Endometrial microvascular endothelial cells (primary cell): ENCODE measurements around the gene OSCP1. TPM values are rescaled to one million over a fixed set of nuclear protein-coding genes. Genes with fewer than 3 reads are reported as not detected.

ENCODE experiments used
- in situ Hi-C: cut with HindIII; loops from 2 replicates; pipeline ENCODE4 v1.10.0; 2017; ENCODE audit warnings: low sequenced_read_pairs, low pct_unique_long_range_greater_than_20kb; ENCODE audit errors: inconsistent ontology term
- total RNA-seq: library from RNA; depleted of rRNA; stranded (reverse); fragments of >200 nt; gene quantifications from one replicate; pipeline ENCODE4 v1.2.3, GENCODE V29; 2015; ENCODE audit errors: inconsistent ontology term

Gene OSCP1
- total RNA-seq, 1 donor from 2014 or later: 7.9 TPM

- in situ Hi-C loops: no loop called here
Measured at GRCh38 chr1:36475910-36476604, 25.8 kb upstream of the OSCP1 start.

DNA sequence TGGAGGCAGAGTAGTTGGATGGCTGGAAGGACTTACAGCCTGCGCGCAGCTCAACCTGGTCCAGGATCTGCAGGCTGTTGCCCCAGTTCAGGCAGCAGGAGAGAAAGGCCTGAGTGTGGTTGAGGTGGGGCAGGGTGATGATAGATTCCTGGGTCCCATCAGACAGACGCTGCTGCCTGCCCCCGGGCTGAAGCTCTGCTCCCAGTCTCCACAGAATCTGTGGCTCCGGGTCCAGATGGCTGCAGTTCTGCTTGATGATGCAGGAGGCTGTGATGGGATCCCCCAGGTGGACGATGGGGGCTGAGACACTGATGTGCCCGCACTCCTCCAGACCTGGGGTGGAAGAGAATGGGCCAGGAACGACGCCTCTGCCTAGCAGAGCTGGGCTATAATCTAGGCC, 25.1 kb upstream of the OSCP1 start:
- in situ Hi-C loops: no loop called here

DNA sequence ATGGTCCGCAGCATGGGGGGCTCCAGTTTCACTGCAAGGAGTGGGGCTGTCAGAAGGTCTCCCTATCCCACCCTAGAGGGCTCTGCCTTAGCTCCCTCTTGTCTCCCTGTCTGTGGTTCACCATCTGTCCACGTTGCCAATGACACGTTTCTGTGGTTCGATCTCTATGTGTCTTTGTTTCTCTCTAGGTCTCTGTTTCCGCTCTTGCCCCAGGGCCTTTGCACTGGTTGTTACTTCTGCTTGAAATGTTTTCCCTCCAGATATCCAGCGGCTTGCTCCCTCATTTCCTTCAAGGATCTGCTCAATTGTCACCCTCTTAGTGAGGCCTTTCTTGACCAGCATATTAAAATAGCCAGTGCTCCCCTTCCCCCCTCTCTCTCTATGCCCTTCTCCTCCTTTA, 22.4 kb upstream of the OSCP1 start:
- in situ Hi-C loops: no loop called here

DNA sequence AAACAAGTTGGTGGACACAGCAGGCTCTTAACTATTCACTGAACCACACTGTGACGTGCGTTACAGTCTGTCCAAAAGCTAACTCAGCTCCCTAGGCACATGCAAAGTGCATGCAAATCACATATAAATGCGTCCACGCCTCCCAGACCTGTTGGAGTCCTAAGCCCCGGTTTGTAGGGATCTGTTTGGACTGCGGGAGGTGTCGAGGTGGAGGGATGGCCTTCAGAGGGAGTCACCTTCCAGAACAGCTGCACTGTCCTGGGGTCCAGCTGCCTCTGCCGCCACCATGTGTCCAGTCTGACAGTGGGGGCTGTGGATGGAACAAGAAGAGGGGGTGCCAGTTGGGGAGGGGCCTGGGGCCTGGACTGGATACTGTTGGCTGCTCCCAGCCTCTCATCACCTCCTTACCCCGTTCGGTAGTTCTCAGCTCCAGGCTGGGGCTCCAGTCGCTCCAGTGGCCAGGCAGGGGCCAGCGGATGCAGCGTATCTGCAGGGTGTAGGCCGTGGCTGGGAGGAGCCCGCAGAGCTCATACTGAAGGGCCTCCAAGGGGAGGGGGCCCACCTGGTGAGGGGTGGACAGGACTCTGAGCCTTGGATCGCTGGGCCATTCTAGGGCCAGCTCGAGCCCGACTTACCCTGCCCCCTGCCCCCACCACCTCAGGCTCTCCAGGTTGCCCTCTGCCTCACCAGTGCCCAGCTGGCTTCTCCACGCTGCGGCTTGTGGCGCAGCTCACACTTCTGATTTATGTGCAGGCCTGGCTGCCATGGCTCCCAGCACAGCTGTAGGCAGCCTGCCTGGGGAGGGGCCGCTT, 21.8 kb upstream of the OSCP1 start:
- in situ Hi-C loops: no loop called here

DNA sequence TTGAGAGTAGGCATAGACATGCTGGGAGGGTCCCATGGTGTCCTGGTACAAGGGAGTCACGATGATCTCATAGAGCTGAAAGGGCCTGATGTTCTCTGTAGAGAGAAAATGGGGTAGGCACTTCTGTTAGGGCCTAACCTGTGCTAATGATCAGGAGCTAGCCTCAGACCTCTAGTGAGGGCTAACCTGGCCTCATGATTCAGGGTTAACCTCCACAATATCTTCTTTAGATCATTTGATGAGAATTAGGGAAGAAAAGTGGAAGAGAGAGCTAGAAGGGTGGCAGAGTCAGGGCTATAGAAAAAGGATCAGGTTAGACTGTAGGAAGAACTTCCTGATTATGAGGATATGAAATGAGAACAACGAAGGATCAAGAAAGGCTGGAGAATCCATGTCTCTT, 18.9 kb upstream of the OSCP1 start:
- in situ Hi-C loops: no loop called here

DNA sequence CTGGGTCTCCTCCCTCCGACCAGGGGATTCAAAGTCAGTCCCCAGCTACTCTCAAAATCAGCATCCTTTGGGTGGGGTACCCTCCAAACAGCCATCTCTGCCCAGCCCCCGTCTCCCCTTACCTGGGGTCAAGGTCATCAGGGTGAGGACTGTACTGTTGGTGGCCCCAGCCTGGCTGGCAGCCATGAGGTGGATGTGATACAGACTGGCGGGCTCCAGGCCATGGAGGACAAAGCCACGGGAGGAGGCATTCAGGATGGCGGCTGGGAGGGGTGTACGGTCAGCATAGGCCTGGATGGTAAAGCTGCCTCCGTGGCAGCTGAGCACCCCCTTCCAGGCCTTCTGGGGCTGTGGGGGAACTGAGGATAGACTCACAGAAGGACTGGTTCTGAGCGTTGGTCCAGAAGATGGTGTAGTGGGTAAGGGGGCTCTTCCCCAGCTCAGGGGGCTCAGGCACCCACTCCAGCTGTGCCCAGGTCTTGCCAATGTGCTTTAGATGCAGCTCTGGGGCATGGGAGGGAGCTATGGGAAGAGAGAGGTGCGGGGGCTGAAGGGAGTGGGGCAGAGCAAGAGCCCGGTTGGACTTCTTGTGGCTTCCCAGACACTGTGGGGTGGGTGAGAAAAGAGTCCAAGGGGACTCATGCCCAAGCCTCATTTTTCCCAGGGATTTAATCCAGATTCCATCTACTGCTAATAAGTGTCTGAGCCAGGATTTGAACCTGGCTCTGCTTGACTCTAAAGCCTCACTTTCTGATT, 17.6 kb upstream of the OSCP1 start:
- in situ Hi-C loops: no loop called here

- in situ Hi-C loops: no loop called here
Measured at GRCh38 chr1:36467027-36467410, 16.8 kb upstream of the OSCP1 start.

- in situ Hi-C loops: no loop called here
Measured at GRCh38 chr1:36466370-36467026, 16.2 kb upstream of the OSCP1 start.

DNA sequence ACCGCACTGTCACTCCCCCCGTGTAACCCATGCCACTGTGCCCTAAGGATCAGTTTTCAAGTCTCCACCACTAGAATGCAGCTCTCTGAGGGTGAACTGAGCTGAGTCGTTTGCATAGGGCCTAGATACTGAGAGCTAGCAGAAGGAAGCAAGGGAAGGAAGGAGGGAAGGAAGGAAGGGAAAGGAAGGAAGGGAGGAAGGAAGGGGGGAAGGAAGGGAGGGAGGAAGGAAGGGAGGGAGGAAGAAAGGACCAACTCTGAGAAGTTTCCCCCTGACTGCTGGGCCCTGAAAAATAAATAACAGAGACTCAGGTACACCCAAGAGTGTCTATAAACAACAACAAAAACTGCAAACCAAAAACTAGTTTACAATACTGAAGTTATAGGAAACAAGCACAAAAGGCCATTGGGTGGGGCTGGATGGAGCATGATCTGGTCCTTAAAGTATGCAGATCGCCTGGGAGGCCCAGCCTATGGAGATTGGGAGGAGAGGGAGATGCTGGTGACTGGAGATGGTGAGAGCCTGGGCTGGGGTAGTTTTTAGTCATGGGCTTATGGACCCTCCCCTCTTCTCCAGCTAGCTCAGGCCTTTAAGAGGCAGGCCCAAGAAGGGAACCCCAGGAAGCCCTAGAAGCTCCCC, 15.6 kb upstream of the OSCP1 start:
- in situ Hi-C loops: no loop called here

DNA sequence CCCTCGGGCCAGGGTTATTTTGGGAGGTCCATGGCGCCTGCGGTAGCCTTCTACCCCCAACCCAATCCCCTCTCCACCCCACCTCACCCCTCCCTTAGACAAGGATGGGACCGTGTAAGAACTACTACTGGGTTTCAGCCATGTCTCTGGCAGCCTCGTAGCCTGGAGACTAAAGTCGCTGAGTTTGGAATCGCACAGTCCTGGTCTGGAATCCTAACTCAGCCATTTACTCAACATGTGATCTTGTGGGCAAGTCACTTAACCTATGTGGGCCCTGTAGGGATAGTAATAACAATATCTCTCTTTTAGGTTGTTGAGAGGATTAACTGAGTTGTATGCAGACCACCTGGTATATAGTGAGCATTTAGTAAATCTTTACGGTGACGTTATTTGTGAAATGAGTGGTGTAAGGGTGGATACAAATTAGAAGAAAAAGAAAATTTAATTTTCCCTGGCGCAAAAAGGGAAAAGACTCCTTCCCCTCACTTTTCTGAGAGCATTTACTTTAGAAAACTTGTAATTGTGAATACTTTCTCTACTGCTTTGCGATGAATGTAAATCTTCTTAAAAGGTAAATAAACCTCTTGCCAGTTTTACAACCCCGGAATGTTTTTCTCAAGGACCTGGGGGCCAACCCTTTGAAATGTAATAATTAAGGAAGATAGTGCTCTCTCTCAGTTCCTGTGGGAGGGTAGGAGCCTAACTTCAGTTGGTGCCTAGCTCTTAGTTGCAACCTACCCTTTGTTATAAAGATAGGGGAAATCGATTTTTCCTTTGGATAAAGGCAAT, 14.5 kb upstream of the OSCP1 start:
- in situ Hi-C loops: no loop called here

DNA sequence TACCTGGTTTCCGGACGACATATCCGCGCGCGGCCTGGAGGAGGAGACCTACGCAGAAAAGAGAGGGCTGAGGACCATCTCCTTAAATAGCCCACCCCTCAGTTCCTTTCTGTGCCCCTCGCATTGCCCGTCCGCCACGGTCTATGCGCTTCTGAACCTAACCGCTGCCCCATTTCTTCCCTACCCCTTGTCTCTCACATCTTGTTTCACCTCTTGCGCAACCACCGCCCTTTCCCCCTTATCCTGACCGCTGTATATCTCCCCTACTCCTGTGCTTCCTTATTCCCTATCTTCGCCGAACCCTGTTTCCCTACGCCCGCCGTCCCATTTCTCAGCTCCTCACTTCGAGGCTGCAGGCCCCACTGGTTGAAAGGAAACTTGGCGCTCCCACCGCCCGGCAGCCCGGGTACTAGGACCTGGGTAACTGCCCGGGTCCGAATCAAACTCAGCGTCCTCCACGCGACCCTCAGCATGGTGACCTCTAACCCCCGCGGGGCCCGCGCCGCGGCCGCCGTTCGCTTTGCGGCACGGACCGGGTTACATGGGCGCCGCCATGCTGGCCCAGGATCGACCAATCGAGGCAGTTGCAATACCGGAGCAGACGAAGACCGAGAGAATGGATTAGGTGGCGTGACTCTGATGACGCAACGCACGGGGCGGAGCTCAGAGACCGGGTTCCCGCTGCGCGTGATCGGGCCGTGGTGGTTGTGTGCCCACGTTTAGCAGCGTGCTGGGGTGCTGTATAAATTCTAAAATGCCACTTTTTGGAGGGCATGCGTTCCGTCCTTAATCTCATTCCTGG, 13.8 kb upstream of the OSCP1 start, which contains the start of gene MRPS15:
MRPS15 (minus strand) TSS at position 582 of the 802 bp plus-strand sequence; CDS start at position 473, 109 bp downstream.
- in situ Hi-C loops: no loop called here

DNA sequence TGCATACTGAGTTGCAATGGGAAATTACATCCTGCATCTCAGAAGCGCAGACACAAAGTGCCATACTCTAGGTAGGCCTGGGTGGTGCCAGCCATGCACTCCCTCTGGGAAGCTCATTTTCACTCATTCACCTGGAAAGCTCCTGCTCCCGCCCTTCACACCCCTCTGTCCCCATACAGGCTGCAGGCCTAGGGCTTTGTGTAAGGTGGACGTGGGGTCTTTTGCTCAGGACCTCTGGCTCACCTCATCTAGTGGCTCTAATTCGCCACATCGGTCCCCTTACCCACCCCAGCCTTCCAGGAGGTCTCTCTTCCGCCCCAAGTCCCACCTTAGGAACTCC, 13.2 kb upstream of the OSCP1 start:
- in situ Hi-C loops: no loop called here

DNA sequence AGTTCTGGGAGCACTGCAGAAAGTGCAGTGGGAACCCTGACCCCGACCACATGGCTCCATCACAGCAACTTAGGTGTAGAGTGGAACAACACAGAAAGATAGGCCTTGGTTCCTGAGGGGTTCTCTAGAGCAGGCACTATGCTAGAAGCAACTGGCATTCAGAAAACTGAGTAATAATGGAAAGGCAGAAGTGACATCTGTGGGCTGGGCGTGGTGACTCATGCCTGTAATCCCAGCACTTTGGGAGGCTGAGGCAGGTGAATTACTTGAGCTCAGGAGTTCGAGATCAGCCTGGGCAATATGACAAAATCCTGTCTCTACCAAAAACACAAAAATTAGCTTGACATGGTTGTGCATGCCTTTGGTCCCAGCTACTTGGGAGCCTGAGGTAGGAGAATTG, 8.7 kb upstream of the OSCP1 start:
- in situ Hi-C loops: no loop called here

DNA sequence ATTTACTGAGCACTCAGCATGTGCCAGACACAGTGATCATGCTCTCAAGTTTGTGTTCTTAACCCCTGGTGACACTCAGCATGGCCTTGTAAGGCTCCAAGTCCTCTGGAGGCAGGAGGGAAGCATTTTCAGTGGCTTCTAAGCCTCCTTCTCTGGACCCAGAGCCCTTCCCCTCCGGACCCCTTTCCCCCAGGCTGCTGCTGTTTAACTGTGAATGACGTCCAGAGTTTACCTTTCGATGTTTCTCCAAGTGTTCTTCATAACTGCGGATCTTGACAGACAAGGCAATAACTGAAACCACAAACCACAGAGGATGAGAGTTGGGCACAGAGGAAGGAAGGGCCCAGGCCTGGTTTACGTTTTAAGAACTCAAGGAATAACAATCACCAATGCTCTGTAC, 7.4 kb upstream of the OSCP1 start:
- in situ Hi-C loops: no loop called here

GRCh38 chr1:36456391-36456928, 6.2 kb upstream of the OSCP1 start:
- in situ Hi-C loops: no loop called here

GRCh38 chr1:36455386-36455785, 5.1 kb upstream of the OSCP1 start:
- in situ Hi-C loops: no loop called here
